ENCODE results near the gene ANXA9.

ANXA9 gene

GRCh38 chr1:150974580-150975478, 7.3 kb upstream of the ANXA9 start, which contains the start of gene CERS2:
Gene CERS2, minus strand, starts transcription at chr1:150974835. Its CDS starts 5,745 bp downstream, at chr1:150969090.
- DNase-seq, result peak; percentile 28

- DNase-seq, result no peak
These were observed 5.7 kb upstream of the ANXA9 start for GRCh38 chr1:150976401-150976821.

GRCh38 chr1:150976879-150977694, 5.0 kb upstream of the ANXA9 start:
- DNase-seq, result no peak

GRCh38 chr1:150979092-150980056, 2.7 kb upstream of the ANXA9 start:
- DNase-seq, result peak; percentile 61

GRCh38 chr1:150981177-150981804, 801 bp upstream of the ANXA9 start:
- DNase-seq, result no peak

GRCh38 chr1:150985179-150985825, 3.2 kb downstream of the ANXA9 start:
- no peak for DNase-seq

- DNase-seq, result no peak
These were observed 5.8 kb downstream of the ANXA9 start for GRCh38 chr1:150987924-150988323.

GRCh38 chr1:150992626-150993025, 10.5 kb downstream of the ANXA9 start:
- no peak for DNase-seq

GRCh38 chr1:150994248-150994647, 12.2 kb downstream of the ANXA9 start:
- no peak for DNase-seq

- no peak for DNase-seq
These were observed 13.4 kb downstream of the ANXA9 start for GRCh38 chr1:150995460-150995859.

- no peak for DNase-seq
These were observed 13.8 kb downstream of the ANXA9 start for GRCh38 chr1:150995896-150996295.

- DNase-seq, result no peak
These were observed 15.2 kb downstream of the ANXA9 start for GRCh38 chr1:150997126-150997872.

GRCh38 chr1:150997949-150998348, 15.9 kb downstream of the ANXA9 start:
- no peak for DNase-seq

- DNase-seq, result no peak
These were observed 17.1 kb downstream of the ANXA9 start for GRCh38 chr1:150999051-150999674.

- no peak for DNase-seq
These were observed 17.8 kb downstream of the ANXA9 start for GRCh38 chr1:150999926-151000325.

- no peak for DNase-seq
These were observed 18.3 kb downstream of the ANXA9 start for GRCh38 chr1:151000408-151000807.

GRCh38 chr1:151001602-151002001, 19.5 kb downstream of the ANXA9 start:
- DNase-seq, result no peak

- DNase-seq, result no peak
These were observed 20.0 kb downstream of the ANXA9 start for GRCh38 chr1:151002051-151002450.

- DNase-seq, result no peak
These were observed 20.5 kb downstream of the ANXA9 start for GRCh38 chr1:151002611-151003010.

GRCh38 chr1:151003180-151003579, 21.1 kb downstream of the ANXA9 start:
- DNase-seq, result no peak

Data from NCI-H446 treated with DMSO at 0.1 percent for 48 hours (cell line).